Measurements from ENCODE around the gene GCGR.

DNA sequence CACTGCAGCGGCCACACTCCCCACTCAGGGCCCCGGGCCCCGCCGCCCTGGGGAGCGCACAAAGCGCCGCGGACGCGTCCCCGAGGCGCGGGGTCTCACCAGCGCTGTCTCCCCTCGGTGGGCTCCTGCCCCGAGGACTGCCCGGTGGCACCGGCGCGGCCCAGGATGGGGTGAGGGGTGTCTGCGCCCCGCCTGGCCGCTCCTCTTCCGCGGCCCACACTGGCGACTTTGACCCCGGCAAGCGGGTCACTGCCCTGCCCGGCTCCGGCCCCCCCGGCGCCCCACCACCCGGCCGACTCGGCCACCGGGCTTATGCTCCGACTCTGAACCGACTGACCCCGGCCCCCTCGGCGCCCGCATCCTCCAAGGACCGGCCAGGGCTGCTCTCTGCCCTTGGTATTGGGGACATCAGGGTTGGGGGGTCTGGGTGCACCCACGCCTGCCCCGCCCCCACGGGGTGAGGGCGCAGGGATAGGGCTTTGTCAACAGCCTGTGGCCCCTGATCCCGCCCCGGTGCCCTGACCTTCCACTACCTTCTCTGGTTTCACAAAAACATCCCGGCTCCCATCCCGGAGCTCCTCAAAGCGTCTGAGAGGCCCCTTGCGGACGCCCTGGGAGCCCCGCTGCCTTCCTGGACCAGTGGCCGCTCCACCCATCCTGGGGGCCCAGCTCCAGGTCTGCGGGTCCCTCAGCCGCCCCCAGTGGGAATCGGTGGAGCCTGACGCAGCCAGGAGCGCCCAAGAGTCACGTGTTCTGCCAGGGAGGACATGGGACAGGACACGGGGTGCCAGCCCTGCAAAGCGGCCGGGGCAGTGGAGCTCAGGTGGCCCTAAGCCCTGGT is 829 bp downstream of the GCGR start:
- TF ChIP-seq, protein P1, sequence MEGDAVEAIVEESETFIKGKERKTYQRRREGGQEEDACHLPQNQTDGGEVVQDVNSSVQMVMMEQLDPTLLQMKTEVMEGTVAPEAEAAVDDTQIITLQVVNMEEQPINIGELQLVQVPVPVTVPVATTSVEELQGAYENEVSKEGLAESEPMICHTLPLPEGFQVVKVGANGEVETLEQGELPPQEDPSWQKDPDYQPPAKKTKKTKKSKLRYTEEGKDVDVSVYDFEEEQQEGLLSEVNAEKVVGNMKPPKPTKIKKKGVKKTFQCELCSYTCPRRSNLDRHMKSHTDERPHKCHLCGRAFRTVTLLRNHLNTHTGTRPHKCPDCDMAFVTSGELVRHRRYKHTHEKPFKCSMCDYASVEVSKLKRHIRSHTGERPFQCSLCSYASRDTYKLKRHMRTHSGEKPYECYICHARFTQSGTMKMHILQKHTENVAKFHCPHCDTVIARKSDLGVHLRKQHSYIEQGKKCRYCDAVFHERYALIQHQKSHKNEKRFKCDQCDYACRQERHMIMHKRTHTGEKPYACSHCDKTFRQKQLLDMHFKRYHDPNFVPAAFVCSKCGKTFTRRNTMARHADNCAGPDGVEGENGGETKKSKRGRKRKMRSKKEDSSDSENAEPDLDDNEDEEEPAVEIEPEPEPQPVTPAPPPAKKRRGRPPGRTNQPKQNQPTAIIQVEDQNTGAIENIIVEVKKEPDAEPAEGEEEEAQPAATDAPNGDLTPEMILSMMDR (IDR thresholded peaks at IDR 0.05) = no peak
- TF ChIP-seq POLR2A (IDR thresholded peaks at IDR 0.05; ENCODE audit: low read length) = no peak
- TF ChIP-seq, protein P2, sequence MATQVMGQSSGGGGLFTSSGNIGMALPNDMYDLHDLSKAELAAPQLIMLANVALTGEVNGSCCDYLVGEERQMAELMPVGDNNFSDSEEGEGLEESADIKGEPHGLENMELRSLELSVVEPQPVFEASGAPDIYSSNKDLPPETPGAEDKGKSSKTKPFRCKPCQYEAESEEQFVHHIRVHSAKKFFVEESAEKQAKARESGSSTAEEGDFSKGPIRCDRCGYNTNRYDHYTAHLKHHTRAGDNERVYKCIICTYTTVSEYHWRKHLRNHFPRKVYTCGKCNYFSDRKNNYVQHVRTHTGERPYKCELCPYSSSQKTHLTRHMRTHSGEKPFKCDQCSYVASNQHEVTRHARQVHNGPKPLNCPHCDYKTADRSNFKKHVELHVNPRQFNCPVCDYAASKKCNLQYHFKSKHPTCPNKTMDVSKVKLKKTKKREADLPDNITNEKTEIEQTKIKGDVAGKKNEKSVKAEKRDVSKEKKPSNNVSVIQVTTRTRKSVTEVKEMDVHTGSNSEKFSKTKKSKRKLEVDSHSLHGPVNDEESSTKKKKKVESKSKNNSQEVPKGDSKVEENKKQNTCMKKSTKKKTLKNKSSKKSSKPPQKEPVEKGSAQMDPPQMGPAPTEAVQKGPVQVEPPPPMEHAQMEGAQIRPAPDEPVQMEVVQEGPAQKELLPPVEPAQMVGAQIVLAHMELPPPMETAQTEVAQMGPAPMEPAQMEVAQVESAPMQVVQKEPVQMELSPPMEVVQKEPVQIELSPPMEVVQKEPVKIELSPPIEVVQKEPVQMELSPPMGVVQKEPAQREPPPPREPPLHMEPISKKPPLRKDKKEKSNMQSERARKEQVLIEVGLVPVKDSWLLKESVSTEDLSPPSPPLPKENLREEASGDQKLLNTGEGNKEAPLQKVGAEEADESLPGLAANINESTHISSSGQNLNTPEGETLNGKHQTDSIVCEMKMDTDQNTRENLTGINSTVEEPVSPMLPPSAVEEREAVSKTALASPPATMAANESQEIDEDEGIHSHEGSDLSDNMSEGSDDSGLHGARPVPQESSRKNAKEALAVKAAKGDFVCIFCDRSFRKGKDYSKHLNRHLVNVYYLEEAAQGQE (IDR thresholded peaks at IDR 0.05) = no peak
- TF ChIP-seq NR3C1 (IDR thresholded peaks at IDR 0.05) = no peak
- no peak for TF ChIP-seq SREBF2 (IDR thresholded peaks at IDR 0.05)
- TF ChIP-seq HOXB5 (CRISPR knock-in tag; IDR thresholded peaks at IDR 0.05) = no peak
- TF ChIP-seq CEBPB (IDR thresholded peaks at IDR 0.05) = no peak
- TF ChIP-seq JUN (IDR thresholded peaks at IDR 0.05) = no peak
- TF ChIP-seq JUNB (IDR thresholded peaks at IDR 0.05) = no peak
- TF ChIP-seq RARB (CRISPR knock-in tag; IDR thresholded peaks at IDR 0.05) = no peak
- no peak for TF ChIP-seq MAFK (IDR thresholded peaks at IDR 0.05; ENCODE audit: partially characterized antibody)
- TF ChIP-seq POLR2AphosphoS2 (conservative IDR thresholded peaks at IDR 0.05; ENCODE audit: low read length) = no peak
- no peak for TF ChIP-seq CBX2 (IDR thresholded peaks at IDR 0.05; ENCODE audit: borderline replicate concordance, low read depth)
- TF ChIP-seq EP300 (IDR thresholded peaks at IDR 0.05) = no peak
